Superior temporal gyrus (tissue), 1 donor: ENCODE data around the gene SLC13A3.
"Not testable (repeated sequence)": the region's sequence is repeated elsewhere in the genome, so short reads cannot be mapped to it uniquely, and the experiment has no call there.

Experiments
- DNase-seq: peaks from one replicate; pipeline ENCODE4 v3.0.0-alpha.2; 2016; ENCODE audit errors: extremely low spot score

The SLC13A3 gene

GRCh38 chr20:46681032-46681854 is 30.0 kb upstream of the SLC13A3 start:
- DNase-seq = peak; percentile 91

- DNase-seq = no peak
Measured at GRCh38 chr20:46680684-46681031, 29.4 kb upstream of the SLC13A3 start.

GRCh38 chr20:46678516-46678915 is 27.3 kb upstream of the SLC13A3 start:
- no peak for DNase-seq

- no peak for DNase-seq
Measured at GRCh38 chr20:46677608-46678007, 26.3 kb upstream of the SLC13A3 start.

GRCh38 chr20:46676649-46677316 is 25.5 kb upstream of the SLC13A3 start:
- DNase-seq = not testable (repeated sequence)

- no peak for DNase-seq
Measured at GRCh38 chr20:46674253-46675083, 23.2 kb upstream of the SLC13A3 start.

GRCh38 chr20:46673394-46674252 is 22.4 kb upstream of the SLC13A3 start:
- DNase-seq = no peak

GRCh38 chr20:46672543-46673148 is 21.4 kb upstream of the SLC13A3 start:
- no peak for DNase-seq

GRCh38 chr20:46671866-46672542 is 20.7 kb upstream of the SLC13A3 start:
- no peak for DNase-seq

- no peak for DNase-seq
Measured at GRCh38 chr20:46670585-46671584, 19.6 kb upstream of the SLC13A3 start.

- no peak for DNase-seq
Measured at GRCh38 chr20:46670228-46670584, 18.9 kb upstream of the SLC13A3 start.

GRCh38 chr20:46666818-46667515 is 15.7 kb upstream of the SLC13A3 start:
- DNase-seq = no peak

- no peak for DNase-seq
Measured at GRCh38 chr20:46666306-46666705, 15.0 kb upstream of the SLC13A3 start.

- DNase-seq = no peak
Measured at GRCh38 chr20:46665602-46666001, 14.3 kb upstream of the SLC13A3 start.

- DNase-seq = no peak
Measured at GRCh38 chr20:46663531-46663930, 12.3 kb upstream of the SLC13A3 start.

GRCh38 chr20:46661659-46662058 is 10.4 kb upstream of the SLC13A3 start:
- DNase-seq = no peak

- DNase-seq = no peak
Measured at GRCh38 chr20:46660487-46660886, 9.2 kb upstream of the SLC13A3 start.

- no peak for DNase-seq
Measured at GRCh38 chr20:46657618-46658017, 6.4 kb upstream of the SLC13A3 start.

- no peak for DNase-seq
Measured at GRCh38 chr20:46657137-46657536, 5.9 kb upstream of the SLC13A3 start.
